Stimulated activated CD4-positive, alpha-beta T cell treated with anti-CD3 and anti-CD28 coated beads, Interleukin-12 subunit alpha, Interleukin-12 subunit beta, amount 100 ng/mL, for 4 hours (primary cell): Measurements from ENCODE around the gene SH2D7.

ENCODE experiments used
- DNase-seq: peaks from one replicate; pipeline ENCODE4 v3.0.0-alpha.2; 2020

SH2D7 gene

DNA sequence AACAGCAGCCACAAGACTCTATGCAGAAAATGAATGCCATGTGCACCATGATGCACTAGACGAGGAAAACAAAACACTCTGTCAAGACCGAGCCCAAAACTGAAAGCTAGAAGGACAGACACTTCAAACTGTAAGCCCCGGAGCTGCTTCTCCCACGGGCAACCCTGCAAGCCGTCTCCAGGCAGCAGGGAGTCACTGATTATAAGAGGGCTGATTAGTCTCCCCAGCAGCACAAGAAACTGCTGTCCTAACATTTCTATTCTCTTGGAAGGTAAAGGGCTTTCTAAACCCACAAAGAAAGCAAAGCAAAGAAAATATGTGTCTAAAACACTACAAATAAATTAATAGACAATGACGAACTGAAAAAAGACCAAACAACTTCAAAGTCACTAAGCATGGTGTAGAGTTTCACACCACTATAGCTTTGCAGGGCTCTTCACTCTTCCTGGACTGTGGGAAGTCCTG lies 30.4 kb upstream of the SH2D7 start:
- peak; percentile 40 for DNase-seq

GRCh38 chr15:78063217-78063616 lies 29.1 kb upstream of the SH2D7 start:
- DNase-seq, result no peak

DNA sequence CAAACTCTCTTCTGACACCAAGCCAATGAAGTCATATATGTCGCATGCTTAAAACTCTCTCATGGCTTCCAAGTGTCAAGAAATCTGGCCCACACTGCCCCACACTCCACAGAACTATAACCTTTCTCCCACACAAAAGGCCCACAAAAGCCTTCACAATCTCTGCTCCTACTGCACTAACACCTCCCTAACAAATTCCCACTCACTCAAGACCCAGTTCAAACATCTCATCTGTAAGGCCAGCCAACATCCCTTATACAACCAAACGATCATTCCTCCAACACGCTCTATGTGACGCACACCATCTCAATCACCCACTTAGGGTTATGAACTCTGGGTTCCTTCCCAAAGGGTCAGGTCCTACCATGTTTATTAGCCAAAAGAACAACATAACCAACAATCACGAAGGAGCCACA lies 28.4 kb upstream of the SH2D7 start:
- no peak for DNase-seq

GRCh38 chr15:78064544-78064943 lies 27.8 kb upstream of the SH2D7 start:
- DNase-seq, result no peak

- DNase-seq, result no peak
Measured at GRCh38 chr15:78065284-78065872, 27.0 kb upstream of the SH2D7 start.

GRCh38 chr15:78065973-78066946 lies 26.1 kb upstream of the SH2D7 start:
- DNase-seq, result no peak

DNA sequence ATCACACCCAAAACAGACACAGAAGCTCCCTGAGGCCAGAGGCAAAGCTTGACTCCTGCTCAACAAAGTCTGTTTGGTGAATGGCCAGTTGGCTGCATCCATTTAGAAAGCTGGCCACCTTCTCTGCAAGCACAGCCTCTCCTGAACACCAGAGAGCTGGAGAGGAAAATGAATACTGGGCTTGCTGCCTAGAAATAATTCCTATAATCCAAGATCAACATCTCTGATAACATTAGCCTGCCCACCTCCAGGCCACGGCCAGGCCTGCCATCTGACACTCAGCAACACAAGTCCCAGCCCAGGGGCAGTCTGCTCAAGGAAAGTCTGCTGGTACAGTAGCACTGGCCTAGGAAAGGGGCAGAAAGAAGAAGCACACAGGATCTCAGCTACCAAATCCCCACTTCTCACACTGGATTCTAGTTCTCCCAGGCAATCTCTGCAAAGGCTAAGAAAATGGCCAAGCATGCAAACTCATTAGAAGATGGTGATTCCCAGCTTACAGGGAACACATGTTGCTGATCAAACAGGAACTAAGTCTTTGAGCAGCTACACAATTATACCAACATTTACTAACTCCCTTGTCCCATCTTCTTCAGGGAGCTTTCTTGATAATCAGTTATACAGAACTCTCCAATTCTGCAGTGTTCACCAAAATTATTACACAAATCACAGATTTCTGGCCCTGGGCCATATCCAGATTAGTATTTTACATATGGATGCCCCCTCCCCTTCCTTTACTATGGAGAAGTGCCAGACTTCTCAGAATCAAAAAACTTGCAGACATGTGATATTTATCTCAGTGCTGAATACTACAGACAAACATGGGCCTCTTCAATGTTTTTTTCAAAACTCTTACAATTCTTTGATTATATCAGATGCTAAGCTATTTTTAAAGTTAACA lies 24.8 kb upstream of the SH2D7 start:
- no peak for DNase-seq

GRCh38 chr15:78069052-78069414 lies 23.3 kb upstream of the SH2D7 start:
- no peak for DNase-seq

DNA sequence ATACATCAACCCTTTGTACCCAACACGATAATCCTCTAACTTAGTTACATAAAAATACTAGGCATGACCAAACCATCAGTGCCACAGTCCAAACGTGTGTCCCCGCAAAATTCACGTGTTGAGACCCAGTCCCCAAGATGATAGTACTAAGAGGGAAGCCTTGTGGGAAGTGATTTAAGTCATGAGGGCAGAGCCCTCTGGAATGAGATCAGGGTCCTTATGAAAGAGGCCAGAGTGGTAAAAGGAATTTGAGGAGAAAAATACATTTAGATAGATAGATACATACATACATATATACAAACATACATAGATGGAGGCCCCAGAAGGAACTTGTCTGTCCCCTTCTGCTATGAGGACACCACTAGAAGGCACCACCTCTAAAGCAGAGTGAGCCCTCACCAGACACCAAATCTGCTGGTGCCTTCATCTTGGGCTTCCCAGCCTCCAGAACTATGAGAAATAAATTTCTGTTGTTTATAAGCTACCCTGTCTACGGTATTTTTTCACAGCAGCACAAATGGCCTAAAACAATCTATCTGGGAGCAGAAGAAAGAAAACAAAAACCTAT lies 22.8 kb upstream of the SH2D7 start:
- no peak for DNase-seq

DNA sequence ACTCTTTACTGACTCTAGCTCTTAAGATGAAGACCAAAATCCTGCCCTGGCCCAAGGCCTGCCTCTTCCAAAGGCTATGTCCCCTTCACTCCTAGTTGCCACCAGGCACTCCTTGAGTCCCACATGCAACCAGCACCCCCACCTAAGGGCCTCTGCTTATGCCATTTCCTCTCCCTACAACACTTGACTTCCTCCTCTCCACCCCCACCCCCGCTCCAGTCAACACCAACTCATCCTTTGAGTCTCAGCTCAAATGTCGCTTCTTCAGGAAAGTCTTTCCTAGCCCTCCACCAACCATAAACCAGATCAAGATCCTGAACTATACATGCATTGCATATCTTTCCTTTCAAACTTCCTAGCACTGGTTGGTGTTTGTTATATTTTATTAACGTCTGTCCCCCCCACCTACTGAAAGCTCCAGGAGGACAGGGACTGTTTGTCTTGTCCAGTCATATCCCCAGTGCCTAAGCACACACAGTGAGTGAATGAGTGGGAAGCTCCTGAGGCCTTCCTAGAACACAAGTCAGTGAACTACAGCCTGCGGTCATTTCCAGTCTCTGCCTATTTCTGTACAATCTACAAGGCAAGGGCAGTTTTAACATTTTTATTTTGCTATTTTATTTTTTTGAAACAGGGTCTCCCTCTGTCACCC lies 22.2 kb upstream of the SH2D7 start:
- DNase-seq, result no peak

DNA sequence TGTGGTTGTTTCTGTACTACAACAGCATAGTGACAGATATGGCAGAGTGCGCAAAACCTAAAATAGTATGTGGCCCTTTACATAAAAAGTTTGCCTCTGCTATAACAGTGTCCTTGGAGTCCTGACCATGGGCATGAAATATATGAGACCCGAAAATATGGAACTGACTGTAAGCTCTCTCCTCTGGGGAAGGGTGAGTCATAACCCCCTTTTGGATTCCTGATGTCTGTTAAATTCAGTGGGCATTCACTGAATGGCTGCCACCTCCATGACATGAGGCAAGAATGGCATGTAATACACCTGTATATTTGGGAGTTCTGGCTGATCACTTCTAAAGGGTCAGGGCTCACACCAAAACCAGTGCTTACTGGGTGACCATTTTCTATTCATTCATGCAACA lies 21.0 kb upstream of the SH2D7 start:
- no peak for DNase-seq

DNA sequence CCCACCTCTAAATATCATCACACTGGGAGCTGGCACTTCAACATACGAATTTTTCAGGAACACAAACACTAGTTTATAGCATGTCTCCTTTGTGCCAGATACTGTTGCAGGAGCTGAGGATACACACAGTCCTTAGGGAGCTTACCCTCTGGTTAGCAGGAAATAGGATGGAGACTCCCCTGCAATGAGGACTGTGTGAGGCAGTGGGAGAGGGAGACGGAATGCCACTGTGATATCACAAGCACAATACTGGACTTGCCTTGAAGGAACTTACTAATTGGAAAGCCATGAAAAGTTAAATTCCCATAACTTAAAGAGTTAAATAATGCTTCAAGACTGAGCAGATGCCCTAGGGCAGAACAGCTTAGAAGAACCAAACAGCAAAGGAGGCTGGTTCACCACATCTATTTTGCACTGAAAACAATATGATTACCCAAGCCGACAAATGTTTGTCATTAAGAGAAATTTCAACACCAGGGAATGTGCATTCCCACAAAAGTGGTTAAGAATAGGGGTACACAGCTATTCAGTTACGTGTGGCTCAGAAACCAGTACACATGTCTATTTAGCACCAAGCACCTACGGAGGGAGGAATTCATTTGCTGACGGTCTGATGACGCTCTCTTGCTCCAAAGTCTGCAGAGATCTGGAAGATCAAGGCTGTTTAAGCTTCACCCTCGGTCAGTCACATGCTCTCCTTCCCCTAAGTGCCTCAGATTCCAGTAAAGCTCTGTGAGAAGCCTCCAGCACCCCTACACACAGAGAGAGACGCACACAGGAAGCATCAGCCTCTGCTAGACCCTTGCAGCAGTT lies 20.1 kb upstream of the SH2D7 start:
- DNase-seq, result no peak

- no peak for DNase-seq
Measured at GRCh38 chr15:78073046-78073787, 19.1 kb upstream of the SH2D7 start.

GRCh38 chr15:78075490-78076230 lies 16.7 kb upstream of the SH2D7 start:
- no peak for DNase-seq

DNA sequence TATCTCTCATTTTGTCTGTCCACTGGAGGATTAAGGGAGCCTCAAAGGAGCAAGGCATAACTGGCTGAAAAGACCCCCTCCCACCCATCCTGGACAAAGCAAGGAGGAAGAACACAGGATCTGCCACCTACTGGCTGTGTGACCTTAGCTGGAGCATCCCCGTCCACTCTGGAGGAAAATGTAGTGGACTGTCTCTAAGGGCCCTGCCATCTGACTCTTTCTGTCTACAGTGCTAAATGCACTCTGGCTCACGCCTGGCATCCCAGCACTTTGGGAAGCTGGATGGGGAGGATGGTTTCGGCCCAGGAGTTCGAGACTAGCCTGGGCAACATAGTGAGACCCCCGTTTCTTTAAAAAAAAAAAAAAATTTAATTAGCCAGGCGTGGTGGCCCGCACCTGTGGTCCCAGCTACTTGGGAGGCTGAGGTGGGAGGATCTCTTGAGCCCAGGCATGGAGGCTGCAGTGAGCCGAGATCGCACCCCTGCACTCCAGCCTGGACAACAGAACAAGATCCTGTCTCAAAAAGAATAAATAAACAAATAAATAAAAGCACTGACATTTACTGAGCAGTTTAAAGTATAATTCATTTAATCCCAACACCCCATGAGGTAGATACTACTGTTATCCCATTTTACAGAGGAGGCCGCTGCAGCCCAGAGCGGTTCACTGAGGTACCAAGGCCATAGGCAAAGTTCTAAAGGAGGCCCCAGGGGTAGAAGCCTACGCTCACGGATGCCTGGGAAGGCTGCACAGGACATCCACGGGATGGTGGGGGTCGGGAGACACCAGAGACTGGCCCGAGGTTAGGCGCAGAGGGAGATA lies 15.9 kb upstream of the SH2D7 start:
- DNase-seq, result no peak

DNA sequence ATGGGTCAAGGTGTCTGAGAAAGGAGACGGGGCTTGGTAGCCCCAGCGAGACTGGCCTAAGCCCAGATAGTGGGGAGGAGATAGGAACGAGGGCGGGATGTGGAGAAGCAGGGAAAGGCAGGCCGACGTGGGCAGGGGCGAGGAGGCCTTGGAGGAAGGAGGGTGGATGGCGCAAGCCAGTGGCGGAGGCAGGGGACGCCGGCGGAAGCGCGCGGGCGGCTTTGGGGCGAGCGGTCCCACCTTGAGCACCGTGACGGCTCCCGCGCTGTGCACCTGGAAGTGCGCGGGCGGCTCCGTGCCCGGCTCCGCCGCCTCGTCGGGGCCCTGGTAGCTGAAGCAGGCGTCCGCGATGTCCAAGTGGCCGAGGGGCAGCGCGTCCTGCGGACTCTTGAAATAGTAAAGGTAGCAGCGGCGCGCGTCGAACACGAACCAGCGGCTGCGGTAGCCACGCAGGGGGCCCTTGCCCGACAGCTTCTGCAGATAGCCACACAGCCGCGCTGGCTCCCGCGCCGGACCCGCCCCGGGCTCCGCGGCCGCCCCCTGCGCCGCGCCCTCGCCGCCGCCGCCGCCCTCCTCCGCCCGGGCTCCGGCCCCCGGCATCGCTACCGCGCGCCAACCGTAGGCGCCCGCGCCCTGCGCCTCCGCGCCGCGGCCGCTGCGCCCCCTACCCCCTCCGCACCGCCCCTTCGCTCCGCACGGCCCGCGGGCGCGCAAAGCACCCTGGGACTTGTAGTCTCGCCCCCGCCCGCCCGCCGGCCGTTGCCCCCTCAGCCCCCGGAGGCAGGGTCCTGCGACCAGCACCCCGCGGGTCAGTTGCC lies 15.1 kb upstream of the SH2D7 start, which contains the start of gene TBC1D2B:
TSS of gene TBC1D2B (minus strand) at position 659 of the 818 bp plus-strand sequence. CDS start at position 600, 59 bp downstream.
- DNase-seq, result peak; percentile 75

GRCh38 chr15:78077871-78078210 lies 14.5 kb upstream of the SH2D7 start:
- no peak for DNase-seq
